22Rv1 (cell line): Measurements from ENCODE around the gene EPHA5.

Experiments
- ZFX ChIP-seq: fragments of 450-650 bp; IDR thresholded peaks from 2 replicates; pipeline ENCODE4 v1.6.1; 2017; ENCODE audit warnings: antibody characterized with exemption, borderline replicate concordance
- TF ChIP-seq, protein P1 (sequence below): fragments of 450-650 bp; IDR thresholded peaks from 2 replicates; pipeline ENCODE4 v1.5.1; 2017; ENCODE audit warnings: mild to moderate bottlenecking

DNA sequence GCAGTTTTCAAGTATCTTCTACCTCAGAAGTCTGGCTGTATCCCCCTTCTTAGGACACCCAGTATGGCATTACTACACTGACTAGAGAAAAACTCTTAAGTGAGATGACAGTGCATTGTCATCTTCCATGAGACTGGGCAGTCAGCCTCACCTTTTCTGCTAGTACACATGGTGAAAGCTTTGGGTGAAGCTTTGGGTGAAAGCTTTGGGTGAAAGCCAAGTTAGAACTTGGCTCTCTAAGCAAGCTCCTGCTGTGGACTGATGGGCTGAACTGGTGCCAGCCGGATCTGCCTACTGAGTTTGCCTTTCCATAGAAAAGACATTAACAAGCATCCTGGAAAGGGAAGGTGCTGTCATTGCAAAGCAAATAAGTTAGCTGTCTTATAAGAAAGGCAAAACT, 8.8 kb downstream of the EPHA5 start:
- TF ChIP-seq, protein P1, sequence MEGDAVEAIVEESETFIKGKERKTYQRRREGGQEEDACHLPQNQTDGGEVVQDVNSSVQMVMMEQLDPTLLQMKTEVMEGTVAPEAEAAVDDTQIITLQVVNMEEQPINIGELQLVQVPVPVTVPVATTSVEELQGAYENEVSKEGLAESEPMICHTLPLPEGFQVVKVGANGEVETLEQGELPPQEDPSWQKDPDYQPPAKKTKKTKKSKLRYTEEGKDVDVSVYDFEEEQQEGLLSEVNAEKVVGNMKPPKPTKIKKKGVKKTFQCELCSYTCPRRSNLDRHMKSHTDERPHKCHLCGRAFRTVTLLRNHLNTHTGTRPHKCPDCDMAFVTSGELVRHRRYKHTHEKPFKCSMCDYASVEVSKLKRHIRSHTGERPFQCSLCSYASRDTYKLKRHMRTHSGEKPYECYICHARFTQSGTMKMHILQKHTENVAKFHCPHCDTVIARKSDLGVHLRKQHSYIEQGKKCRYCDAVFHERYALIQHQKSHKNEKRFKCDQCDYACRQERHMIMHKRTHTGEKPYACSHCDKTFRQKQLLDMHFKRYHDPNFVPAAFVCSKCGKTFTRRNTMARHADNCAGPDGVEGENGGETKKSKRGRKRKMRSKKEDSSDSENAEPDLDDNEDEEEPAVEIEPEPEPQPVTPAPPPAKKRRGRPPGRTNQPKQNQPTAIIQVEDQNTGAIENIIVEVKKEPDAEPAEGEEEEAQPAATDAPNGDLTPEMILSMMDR, result no peak
- no peak for TF ChIP-seq ZFX
